Smooth muscle cell (in vitro differentiated cells): Measurements from ENCODE around the gene CNTNAP2. TPM values are rescaled to one million over a fixed set of nuclear protein-coding genes. Genes with fewer than 3 reads are reported as not detected.
A peak's percentile ranks its signal among the peaks of the same experiment; 100 is the strongest.

Experiments used
- DNase-seq: peaks from one replicate; lab custom pipeline; 2025; ENCODE audit not compliant: unreplicated experiment; lab: John Stamatoyannopoulos, UW
- H2AFZ ChIP-seq: fragments of 200-600 bp; sonication (generic); 2 replicates; pipeline ENCODE4 v1.6.0; 2016; ENCODE audit warnings: antibody characterized with exemption, low read depth, mild to moderate bottlenecking
- H3F3A ChIP-seq: fragments of 200-600 bp; sonication (generic); 2 replicates; pipeline ENCODE4 v1.6.0; 2017; ENCODE audit warnings: antibody characterized with exemption, low read depth
- H3K27ac ChIP-seq: fragments of 200-600 bp; sonication (generic); 2 replicates; pipeline ENCODE4 v1.5.1; 2016; ENCODE audit warnings: low read depth, mild to moderate bottlenecking
- H3K27me3 ChIP-seq: fragments of 200-600 bp; sonication (generic); 2 replicates; pipeline ENCODE4 v1.6.1; 2016; ENCODE audit warnings: low read depth, mild to moderate bottlenecking
- H3K36me3 ChIP-seq: fragments of 200-600 bp; sonication (generic); 2 replicates; pipeline ENCODE4 v1.5.1; 2016; ENCODE audit warnings: low read depth
- H3K4me1 ChIP-seq: fragments of 200-600 bp; sonication (generic); 2 replicates; pipeline ENCODE4 v1.5.1; 2016; ENCODE audit warnings: low read depth
- H3K4me2 ChIP-seq: fragments of 200-600 bp; sonication (generic); 2 replicates; pipeline ENCODE4 v1.6.0; 2016; ENCODE audit warnings: mild to moderate bottlenecking
- H3K4me3 ChIP-seq: fragments of 200-600 bp; sonication (generic); 2 replicates; pipeline ENCODE4 v1.5.1; 2016; ENCODE audit warnings: mild to moderate bottlenecking
- H3K79me2 ChIP-seq: fragments of 200-600 bp; sonication (generic); 2 replicates; pipeline ENCODE4 v1.6.0; 2016; ENCODE audit warnings: low read depth, mild to moderate bottlenecking
- H3K9ac ChIP-seq: fragments of 200-600 bp; sonication (generic); 2 replicates; pipeline ENCODE4 v1.6.0; 2016; ENCODE audit warnings: low read depth
- H3K9me3 ChIP-seq: fragments of 200-600 bp; sonication (generic); replicated peaks from 2 replicates; pipeline ENCODE4 v1.5.1; 2016; ENCODE audit warnings: low read depth
- H4K20me1 ChIP-seq: fragments of 200-600 bp; sonication (generic); 2 replicates; pipeline ENCODE4 v1.6.0; 2016; ENCODE audit warnings: low read depth
- WGBS: methylation state at CpG from one replicate; pipeline ENCODE4 v1.1.7; 2016; ENCODE audit warnings: low lambda C conversion rate; 5-methylcytosine and 5-hydroxymethylcytosine counted together
- polyA plus RNA-seq: library from polyadenylated mRNA; unstranded; fragments of >200 nt; fragmentation: Nextera tagmentation; extraction: Ambion mirVana; gene quantifications from 2 replicates; pipeline ENCODE4 v1.2.1, GENCODE V29; 2016
- total RNA-seq: library from RNA; depleted of rRNA; stranded (reverse); fragments of >200 nt; gene quantifications from 2 replicates; pipeline ENCODE4 v1.2.3, GENCODE V29; 2014
- TF ChIP-seq, protein P1 (sequence below): fragments of 200-600 bp; sonication (generic); IDR thresholded peaks from 2 replicates; pipeline ENCODE4 v1.5.1; 2017; ENCODE audit warnings: borderline replicate concordance, mild to moderate bottlenecking, antibody characterized with exemption; ENCODE audit not compliant: insufficient read depth, poor library complexity, severe bottlenecking

CNTNAP2 gene
- total and polyA plus RNA-seq, 2 experiments from 2014 or later = 1.7 to 9.0 TPM

DNA sequence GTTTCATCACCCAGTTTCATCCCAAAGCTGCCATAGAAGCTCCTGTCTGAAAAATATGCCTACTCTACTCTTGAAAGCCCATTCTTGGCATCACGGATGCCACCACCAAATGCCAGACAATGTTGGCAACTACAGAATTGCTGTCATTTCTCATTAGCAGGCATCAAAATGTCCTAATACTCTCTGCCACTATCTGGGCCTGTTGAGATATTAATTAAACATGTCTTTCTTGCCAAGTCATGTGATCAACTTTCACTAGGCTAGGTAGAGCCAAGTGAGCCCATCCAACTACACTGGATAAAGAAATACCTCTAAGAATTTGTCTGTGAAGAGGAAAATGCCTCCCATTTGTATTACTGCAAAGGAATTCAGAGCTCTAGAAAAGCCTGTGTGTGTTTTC is 1380.6 kb downstream of the CNTNAP2 start:
- no peak overlapping the region for H3K4me3 ChIP-seq
- H3K9me3 ChIP-seq = no peaks in the 10 kb centered on the region
- H3K27ac ChIP-seq = no peak overlapping the region
- no peaks in the 10 kb centered on the region for H3K27me3 ChIP-seq
- H3F3A ChIP-seq = no peaks in the 10 kb centered on the region
- DNase-seq = no peak
- TF ChIP-seq, protein P1, sequence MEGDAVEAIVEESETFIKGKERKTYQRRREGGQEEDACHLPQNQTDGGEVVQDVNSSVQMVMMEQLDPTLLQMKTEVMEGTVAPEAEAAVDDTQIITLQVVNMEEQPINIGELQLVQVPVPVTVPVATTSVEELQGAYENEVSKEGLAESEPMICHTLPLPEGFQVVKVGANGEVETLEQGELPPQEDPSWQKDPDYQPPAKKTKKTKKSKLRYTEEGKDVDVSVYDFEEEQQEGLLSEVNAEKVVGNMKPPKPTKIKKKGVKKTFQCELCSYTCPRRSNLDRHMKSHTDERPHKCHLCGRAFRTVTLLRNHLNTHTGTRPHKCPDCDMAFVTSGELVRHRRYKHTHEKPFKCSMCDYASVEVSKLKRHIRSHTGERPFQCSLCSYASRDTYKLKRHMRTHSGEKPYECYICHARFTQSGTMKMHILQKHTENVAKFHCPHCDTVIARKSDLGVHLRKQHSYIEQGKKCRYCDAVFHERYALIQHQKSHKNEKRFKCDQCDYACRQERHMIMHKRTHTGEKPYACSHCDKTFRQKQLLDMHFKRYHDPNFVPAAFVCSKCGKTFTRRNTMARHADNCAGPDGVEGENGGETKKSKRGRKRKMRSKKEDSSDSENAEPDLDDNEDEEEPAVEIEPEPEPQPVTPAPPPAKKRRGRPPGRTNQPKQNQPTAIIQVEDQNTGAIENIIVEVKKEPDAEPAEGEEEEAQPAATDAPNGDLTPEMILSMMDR = no peak
- H3K79me2 ChIP-seq = no peaks in the 10 kb centered on the region
- H2AFZ ChIP-seq = no peak overlapping the region
- H3K9ac ChIP-seq = no peak overlapping the region
- H3K36me3 ChIP-seq = no peaks in the 10 kb centered on the region
- no peaks in the 10 kb centered on the region for H3K4me1 ChIP-seq
- no peaks in the 10 kb centered on the region for H4K20me1 ChIP-seq
- H3K4me2 ChIP-seq = no peak overlapping the region
- WGBS = 0% methylated on average over 1 of the region's 1 CpG

DNA sequence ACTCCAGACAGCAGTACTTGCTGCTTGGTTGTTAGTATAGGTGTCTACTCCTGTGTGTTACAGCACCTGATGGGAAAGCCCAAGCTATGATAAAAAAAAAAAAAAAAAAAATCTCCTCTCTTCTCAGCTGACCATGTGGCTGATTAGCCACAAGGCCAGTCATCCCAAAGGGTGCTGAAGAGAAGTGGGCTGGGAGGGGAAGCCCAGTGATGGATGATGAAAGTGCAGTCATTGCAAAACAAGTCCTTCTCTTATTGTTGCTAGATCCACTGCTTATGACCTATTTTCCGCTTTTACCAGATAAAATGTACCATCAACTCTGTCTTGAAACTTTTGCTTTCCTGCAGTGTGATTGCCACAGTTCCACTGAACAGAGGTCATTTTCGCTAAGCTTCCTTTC is 1381.5 kb downstream of the CNTNAP2 start:
- no peak overlapping the region for H3K4me2 ChIP-seq
- no peaks in the 10 kb centered on the region for H3K36me3 ChIP-seq
- no peak for DNase-seq
- H3K27me3 ChIP-seq = no peaks in the 10 kb centered on the region
- no peaks in the 10 kb centered on the region for H3F3A ChIP-seq
- TF ChIP-seq, protein P1 = no peak
- 93% methylated on average over 2 of the region's 2 CpGs for WGBS
- H3K27ac ChIP-seq = no peak overlapping the region
- H3K9me3 ChIP-seq = no peaks in the 10 kb centered on the region
- no peaks in the 10 kb centered on the region for H3K79me2 ChIP-seq
- no peak overlapping the region for H3K9ac ChIP-seq
- H3K4me1 ChIP-seq = no peaks in the 10 kb centered on the region
- no peaks in the 10 kb centered on the region for H4K20me1 ChIP-seq
- no peak overlapping the region for H2AFZ ChIP-seq
- no peak overlapping the region for H3K4me3 ChIP-seq

GRCh38 chr7:147509035-147509501 is 1392.5 kb downstream of the CNTNAP2 start:
- H2AFZ ChIP-seq = no peak overlapping the region
- H3F3A ChIP-seq = no peaks in the 10 kb centered on the region
- H3K4me2 ChIP-seq = peak overlapping the region; percentile 35
- H3K4me3 ChIP-seq = no peak overlapping the region
- peak overlapping the region; percentile 92 for H3K27ac ChIP-seq
- WGBS = 42% methylated on average over 3 of the region's 3 CpGs
- no peaks in the 10 kb centered on the region for H3K79me2 ChIP-seq
- H3K9me3 ChIP-seq = no peaks in the 10 kb centered on the region
- no peaks in the 10 kb centered on the region for H4K20me1 ChIP-seq
- TF ChIP-seq, protein P1 = no peak
- no peaks in the 10 kb centered on the region for H3K27me3 ChIP-seq
- no peaks in the 10 kb centered on the region for H3K4me1 ChIP-seq
- DNase-seq = no peak
- no peaks in the 10 kb centered on the region for H3K36me3 ChIP-seq
- peak overlapping the region; percentile 18 for H3K9ac ChIP-seq

GRCh38 chr7:147509541-147510200 is 1393.1 kb downstream of the CNTNAP2 start:
- peak overlapping the region; percentile 92 for H3K27ac ChIP-seq
- TF ChIP-seq, protein P1 = no peak
- no peaks in the 10 kb centered on the region for H3K4me1 ChIP-seq
- no peaks in the 10 kb centered on the region for H3K79me2 ChIP-seq
- peak overlapping the region; percentile 70 for H2AFZ ChIP-seq
- no peaks in the 10 kb centered on the region for H4K20me1 ChIP-seq
- H3K9me3 ChIP-seq = no peaks in the 10 kb centered on the region
- no peak for DNase-seq
- 42% methylated on average over 4 of the region's 4 CpGs for WGBS
- H3F3A ChIP-seq = no peaks in the 10 kb centered on the region
- H3K36me3 ChIP-seq = no peaks in the 10 kb centered on the region
- H3K9ac ChIP-seq = peak overlapping the region; percentile 52
- H3K4me3 ChIP-seq = no peak overlapping the region
- peak overlapping the region; percentile 63 for H3K4me2 ChIP-seq
- H3K27me3 ChIP-seq = no peaks in the 10 kb centered on the region
